HUDEP-2 (cell line): ENCODE measurements around the gene CAPNS1.
"Not testable (repeated sequence)": the region's sequence is repeated elsewhere in the genome, so short reads cannot be mapped to it uniquely, and the experiment has no call there.

Experiments
- DNase-seq, 76 experiments: peaks; one replicate each; lab custom pipeline; 2025; ENCODE audit not compliant: unreplicated experiment in 76 of 76; lab: John Stamatoyannopoulos, UW

Gene CAPNS1

DNA sequence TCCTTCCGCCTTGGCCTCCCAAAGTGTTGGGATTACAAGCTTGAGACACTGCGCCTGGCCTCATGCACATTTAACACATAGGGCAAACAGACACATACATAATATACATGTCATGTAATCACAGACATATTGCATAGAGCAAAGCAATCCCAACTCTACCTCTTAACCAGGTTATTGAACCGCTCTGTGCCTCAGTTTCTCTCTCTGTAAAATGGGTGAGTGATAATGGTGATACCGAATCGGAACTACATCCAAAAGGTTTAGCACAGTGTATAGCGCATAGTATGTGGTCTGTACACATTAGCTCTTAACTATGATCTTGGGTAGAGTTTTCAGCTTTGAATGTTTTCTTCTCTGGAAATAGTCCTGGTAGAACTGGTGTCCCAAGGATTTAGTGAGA lies 4.8 kb downstream of the CAPNS1 start:
- DNase-seq = no peak

- no peak for DNase-seq
Observed at GRCh38 chr19:36149673-36150406, 10.0 kb downstream of the CAPNS1 start.

DNA sequence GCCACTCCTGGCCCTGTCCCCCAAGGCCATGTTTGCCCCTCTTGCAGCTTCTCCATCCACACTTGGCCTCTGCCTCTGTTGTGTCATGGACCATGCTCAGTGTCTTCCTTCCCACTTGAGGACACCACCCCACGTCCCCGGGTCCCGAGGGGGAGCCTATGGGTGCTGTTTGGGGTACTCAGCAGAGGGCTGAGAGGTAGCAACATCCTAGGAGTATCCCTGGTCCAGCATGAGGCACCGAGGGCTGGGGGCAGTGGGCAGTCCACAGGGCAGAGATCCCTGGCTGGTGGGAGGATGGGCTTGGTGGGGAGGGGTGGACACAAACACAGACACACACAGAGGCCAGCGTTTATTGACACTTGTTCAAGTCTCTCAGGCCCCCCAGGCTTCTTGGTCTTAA lies 10.7 kb downstream of the CAPNS1 start:
- DNase-seq = no peak

DNA sequence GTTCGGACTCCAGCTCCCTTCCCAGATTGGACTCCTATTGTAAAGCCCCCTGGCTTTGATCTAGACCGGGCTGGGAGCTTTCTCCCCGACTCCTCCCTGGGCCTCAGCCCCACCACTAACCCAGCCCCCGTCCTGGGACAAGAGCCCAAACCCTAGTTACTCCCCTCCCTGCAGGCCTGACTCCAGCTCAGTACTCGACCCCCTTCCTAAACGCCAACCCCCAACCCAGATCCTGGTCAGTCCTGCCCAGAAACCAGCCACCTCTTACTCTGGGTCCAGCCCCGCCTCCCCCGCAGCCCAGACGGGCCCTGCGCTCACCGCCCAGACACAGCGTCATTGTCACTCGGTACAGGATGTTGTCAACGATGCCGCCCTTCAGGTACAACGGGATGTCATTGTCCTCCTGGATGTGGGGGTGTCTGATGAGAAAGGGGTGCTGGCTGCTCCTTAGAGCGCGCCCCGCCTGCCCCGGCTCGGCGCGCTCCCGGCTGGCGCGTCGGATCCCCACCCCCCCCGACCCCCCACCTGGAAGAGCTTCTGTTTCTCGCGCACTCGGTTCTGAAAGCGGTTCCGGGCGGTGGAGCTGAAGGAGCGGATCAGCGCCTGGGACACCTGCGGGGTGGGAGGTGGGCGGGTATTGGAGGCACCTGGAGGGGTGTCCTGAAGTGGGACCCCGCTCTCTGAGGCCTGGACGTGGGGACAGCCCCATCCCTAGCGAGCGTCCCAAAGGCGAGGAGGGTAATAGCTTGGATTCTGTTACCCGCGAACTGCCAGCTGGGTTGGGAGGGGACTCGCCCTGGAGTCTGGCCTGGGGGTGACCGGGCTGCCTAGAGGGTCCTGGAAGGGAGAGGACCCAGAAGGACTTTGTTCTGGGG lies 11.5 kb downstream of the CAPNS1 start:
- no peak for DNase-seq

GRCh38 chr19:36152019-36152351 lies 12.1 kb downstream of the CAPNS1 start:
- DNase-seq = no peak

DNA sequence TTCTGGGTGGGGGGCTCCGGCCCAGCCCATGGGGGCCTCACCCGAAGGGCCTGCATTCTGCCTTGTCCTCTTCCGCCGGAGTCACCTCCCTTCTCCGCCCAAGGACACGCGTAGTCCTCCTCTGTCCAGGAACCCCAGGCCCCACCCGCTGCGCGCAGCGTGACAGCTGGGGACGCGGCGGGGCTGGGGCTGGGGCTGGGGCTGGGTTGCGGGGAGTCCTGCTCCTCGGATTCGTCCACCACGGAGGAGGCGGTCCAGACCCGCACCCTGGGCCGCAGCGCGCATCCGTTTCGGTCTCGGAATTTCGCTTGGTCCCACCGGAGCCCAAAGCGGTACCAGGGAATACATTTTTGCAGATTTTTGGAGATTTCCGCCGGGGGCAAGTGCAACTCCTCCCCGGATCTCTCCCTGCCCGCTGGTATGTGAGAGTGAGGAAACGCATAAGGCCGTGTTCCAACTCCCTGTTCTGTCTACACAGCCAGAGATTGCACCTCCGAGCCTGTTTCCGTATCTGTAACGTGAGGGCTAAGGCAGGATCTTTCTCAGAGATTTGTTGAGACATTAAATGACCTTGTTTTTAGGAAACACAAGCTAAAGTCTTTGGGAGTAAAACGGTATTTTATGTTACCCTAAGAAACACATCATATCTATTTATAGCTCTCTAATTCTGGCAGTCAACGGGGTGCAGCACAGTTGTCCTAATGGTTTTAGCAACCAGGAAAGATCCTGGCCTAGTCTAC lies 12.7 kb downstream of the CAPNS1 start, which contains the start of gene COX7A1:
Gene COX7A1, minus strand, starts transcription at position 96 of the 740 bp plus-strand sequence. Its CDS starts 40 bp downstream, at position 56.
- DNase-seq = no peak

DNA sequence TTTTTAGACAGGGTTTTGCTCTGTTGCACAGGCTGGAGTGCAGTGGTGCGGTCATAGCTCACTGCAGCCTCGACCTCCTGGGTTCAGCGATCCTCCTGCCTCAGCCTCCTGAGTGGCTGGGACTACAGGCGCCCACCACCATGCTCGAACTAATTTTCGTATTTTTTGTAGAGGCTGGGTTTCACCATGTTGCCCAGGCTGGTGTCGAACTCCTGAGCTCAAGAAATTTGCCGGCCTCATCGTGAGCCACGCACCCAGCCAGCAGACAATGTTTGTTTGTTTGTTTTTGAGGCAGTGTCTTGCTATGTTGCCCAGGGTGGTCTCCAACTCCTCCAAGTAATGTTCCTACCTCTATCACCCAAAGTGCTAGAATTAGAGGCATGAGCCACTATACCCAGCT lies 13.3 kb downstream of the CAPNS1 start:
- DNase-seq = no peak

GRCh38 chr19:36160821-36161596 lies 21.1 kb downstream of the CAPNS1 start:
- no peak for DNase-seq

DNA sequence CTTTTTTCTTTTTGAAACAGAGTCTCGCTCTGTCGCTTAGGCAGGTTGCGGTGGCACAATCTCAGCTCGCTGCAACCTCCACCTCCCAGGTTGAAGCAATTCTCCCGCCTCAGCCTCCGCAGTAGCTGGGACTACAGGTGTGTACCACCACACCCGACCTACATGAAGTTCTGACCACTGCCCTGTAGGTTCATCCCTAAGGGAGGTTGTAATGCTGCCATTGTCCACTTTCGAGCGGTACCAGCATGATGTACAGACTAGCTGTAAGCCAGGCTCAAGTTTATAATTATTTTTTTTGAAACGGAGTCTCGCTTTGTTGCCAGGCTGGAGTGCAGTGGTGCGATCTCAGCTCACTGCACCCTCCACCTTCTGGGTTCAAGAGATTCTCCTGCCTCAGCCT lies 23.9 kb downstream of the CAPNS1 start:
- no peak for DNase-seq

DNA sequence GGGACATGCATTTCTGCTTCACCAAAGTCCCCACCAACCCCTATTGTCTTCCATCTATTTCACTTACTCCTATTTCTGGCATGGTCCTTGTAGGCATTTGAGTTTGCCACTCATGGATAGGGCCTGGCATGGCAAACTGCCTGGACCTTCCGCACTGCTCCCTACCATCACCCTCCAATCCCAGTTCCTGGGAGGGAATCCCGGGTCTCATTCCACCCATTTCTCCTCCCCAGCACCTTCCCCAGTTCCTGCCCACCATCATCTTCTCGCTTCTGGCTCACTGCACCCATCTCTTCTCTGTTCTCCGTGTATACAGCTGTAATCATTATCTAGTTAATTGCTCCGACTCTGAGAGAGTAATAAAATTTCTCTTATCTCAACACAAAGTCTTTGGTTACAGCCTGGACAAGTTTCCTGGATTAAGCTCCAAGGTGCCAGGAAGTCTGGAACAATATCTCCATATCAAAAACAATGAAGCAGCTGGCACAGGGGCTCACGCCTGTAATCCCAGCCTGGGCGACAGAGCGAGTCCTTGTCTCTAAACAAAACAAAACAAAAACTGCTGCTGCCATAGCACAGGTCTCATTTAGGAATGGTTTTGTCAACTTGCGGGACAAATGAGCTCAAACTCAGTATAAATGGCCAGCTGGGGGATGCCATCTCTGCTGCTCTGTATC lies 29.4 kb downstream of the CAPNS1 start:
- DNase-seq = no peak

DNA sequence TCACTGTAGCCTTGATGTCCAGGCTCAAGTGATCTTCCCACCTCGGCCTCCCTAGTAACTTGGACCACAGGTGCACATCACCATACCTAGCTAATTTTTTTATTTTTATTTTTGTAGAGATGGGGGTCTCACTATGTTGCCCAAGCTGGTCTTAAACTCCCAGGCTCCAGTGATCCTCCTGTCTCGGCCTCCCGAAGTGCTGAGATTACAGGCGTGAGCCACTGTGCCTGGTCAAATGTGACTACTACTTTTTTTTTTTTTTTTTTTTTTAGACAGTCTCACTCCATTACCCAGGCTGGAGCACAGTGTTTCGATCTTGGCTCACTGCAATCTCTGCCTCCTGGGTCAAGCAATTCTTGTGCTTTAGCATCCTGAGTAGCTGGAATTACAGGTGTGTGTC lies 33.0 kb downstream of the CAPNS1 start:
- no peak for DNase-seq

DNA sequence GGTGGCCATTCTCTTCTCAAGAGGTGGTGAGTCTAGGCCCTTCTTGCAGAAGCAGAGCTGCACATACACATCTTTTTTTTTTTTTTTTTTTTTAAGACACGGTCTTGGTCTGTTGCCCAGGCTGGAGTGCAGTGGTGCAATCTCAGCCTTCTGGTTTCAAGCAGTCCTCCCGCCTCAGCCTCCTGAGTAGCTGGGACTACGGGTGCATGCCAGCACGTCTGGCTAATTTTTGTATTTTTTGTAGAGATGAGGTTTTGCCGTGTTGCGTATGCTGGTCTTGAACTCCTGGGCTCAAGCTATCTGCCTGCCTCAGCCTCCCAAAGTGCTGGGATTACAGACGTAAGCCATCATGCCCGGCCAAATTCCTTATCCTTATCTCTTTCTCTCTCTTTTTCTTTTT lies 34.0 kb downstream of the CAPNS1 start:
- not testable (repeated sequence) for DNase-seq

- not testable (repeated sequence) for DNase-seq
Observed at GRCh38 chr19:36179077-36179476, 39.2 kb downstream of the CAPNS1 start.

GRCh38 chr19:36182612-36183244 lies 42.9 kb downstream of the CAPNS1 start:
- no peak for DNase-seq

- DNase-seq = no peak
Observed at GRCh38 chr19:36183245-36183628, 43.4 kb downstream of the CAPNS1 start.

DNA sequence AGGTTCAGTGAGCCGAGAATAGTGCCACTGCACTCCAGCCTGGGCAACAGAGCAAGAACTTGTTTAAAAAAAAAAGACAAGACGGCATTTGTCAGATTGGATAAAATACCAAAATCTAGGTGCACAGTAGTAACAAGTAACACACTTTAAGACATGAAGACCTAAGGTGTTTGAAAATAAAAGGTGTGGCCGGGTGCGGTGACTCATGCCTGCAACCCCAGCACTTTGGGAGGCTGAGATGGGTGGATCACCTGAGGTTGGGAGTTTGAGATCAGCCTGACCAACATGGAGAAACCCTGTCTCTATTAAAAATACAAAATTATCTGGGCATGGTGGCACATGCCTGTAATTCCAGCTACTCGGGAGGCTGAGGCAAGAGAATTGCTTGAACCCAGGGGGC lies 46.9 kb downstream of the CAPNS1 start:
- not testable (repeated sequence) for DNase-seq

GRCh38 chr19:36196249-36196648 lies 56.4 kb downstream of the CAPNS1 start:
- DNase-seq = no peak

GRCh38 chr19:36198119-36198518 lies 58.3 kb downstream of the CAPNS1 start:
- DNase-seq = no peak
